B cell (primary cell): Measurements from ENCODE around the gene NOL4L. TPM values are rescaled to one million over a fixed set of nuclear protein-coding genes. Genes with fewer than 3 reads are reported as not detected.

Experiments
- ATAC-seq: fragments of 200-7000 bp; cut with Tn5 transposase; one replicate; pipeline ENCODE4 v1.10.0; 2021; ENCODE audit warnings: low read depth, mild to moderate bottlenecking, moderate number of reproducible peaks, moderate library complexity
- CTCF ChIA-PET: fragments of 350-600 bp; sonication (Branson Sonifier 250); formaldehyde crosslinking; loops from one replicate; lab custom pipeline; 2021; ENCODE audit warnings: antibody characterized with exemption, inconsistent platforms; lab: Charles Lee
- POLR2A ChIA-PET: fragments of 350-600 bp; sonication (Branson Sonifier 250); formaldehyde crosslinking; loops from one replicate; lab custom pipeline; 2021; ENCODE audit warnings: antibody characterized with exemption; lab: Charles Lee
- DNase-seq: peaks from one replicate; pipeline ENCODE4 v3.0.0; 2013
- H2AFZ ChIP-seq: 2 replicates; pipeline ENCODE4 v1.6.1; 2012; ENCODE audit warnings: mild to moderate bottlenecking, low read depth, low read length; ENCODE audit not compliant: insufficient read depth, poor library complexity, severe bottlenecking
- H3K27ac ChIP-seq, 2 donors: 1 replicate in 1 of 2; 2 replicates in 1 of 2; pipeline ENCODE4 v1.5.1; 2012 to 2013; ENCODE audit warnings: low read length in 2 of 2, mild to moderate bottlenecking in 2 of 2, moderate library complexity in 1 of 2
- H3K27me3 ChIP-seq, 4 experiments: fragments of 200-600 bp in 1 of 4; sonication (generic) in 1 of 4; replicated peaks in 1 of 4; 1 replicate in 2 of 4; 2 replicates in 2 of 4; pipeline versions ENCODE4 v1.6.1 to v1.7.0; 2013 to 2016; ENCODE audit warnings: low read length in 3 of 4, mild to moderate bottlenecking in 2 of 4, mixed read lengths in 1 of 4, moderate library complexity in 1 of 4; ENCODE audit not compliant: insufficient read depth in 4 of 4, control insufficient read depth in 3 of 4; ENCODE audit errors: control extremely low read depth in 1 of 4
- H3K36me3 ChIP-seq, 2 experiments: replicated peaks in 1 of 2; 1 replicate in 1 of 2; 2 replicates in 1 of 2; pipeline versions ENCODE4 v1.6.1 to v1.7.1; 2013; ENCODE audit warnings: low read length in 1 of 2; ENCODE audit not compliant: insufficient read depth in 2 of 2, control insufficient read depth in 1 of 2; ENCODE audit errors: control extremely low read depth in 1 of 2, extremely low read depth in 1 of 2
- H3K4me1 ChIP-seq, 2 donors: fragments of 200-600 bp in 1 of 2; sonication (generic) in 1 of 2; 1 replicate in 1 of 2; 2 replicates in 1 of 2; pipeline versions ENCODE4 v1.5.1 to v1.6.1; 2013 to 2017; ENCODE audit warnings: low read length in 2 of 2; ENCODE audit not compliant: control insufficient read depth in 2 of 2, insufficient read depth in 2 of 2
- H3K4me2 ChIP-seq: replicated peaks from 2 replicates; pipeline ENCODE3; 2012; ENCODE audit warnings: mild to moderate bottlenecking, low read depth, low read length; ENCODE audit not compliant: poor library complexity, severe bottlenecking
- H3K4me3 ChIP-seq, 5 experiments: fragments of 200-600 bp in 1 of 5; sonication (generic) in 1 of 5; 1 replicate in 3 of 5; 2 replicates in 2 of 5; pipeline versions ENCODE4 v1.5.1 to v1.7.0; 2011 to 2016; ENCODE audit warnings: low read length in 4 of 5, mild to moderate bottlenecking in 4 of 5, low read depth in 2 of 5, control low read depth in 1 of 5, moderate library complexity in 1 of 5; ENCODE audit not compliant: insufficient read depth in 1 of 5; ENCODE audit errors: control extremely low read depth in 1 of 5, extremely low read depth in 1 of 5
- H3K79me2 ChIP-seq: fragments of 200-600 bp; sonication (generic); one replicate; pipeline ENCODE4 v1.6.0; 2016; ENCODE audit warnings: low read length; ENCODE audit not compliant: control insufficient read depth, insufficient read depth
- H3K9ac ChIP-seq: fragments of 200-600 bp; sonication (generic); 2 replicates; pipeline ENCODE4 v1.6.1; 2017; ENCODE audit warnings: mild to moderate bottlenecking, low read length, moderate library complexity
- H3K9me3 ChIP-seq, 3 donors: one replicate each; pipeline versions ENCODE4 v1.6.1 to v1.7.1; 2013; ENCODE audit warnings: low read length in 2 of 3; ENCODE audit not compliant: control insufficient read depth in 2 of 3, insufficient read depth in 1 of 3; ENCODE audit errors: control extremely low read depth in 1 of 3
- H4K20me1 ChIP-seq: 2 replicates; pipeline ENCODE4 v1.6.0; 2012; ENCODE audit warnings: mild to moderate bottlenecking, low read length; ENCODE audit not compliant: insufficient read depth, control insufficient read depth, poor library complexity, severe bottlenecking
- H3K27ac Mint-ChIP-seq: one replicate; pipeline ENCODE4 v1.8.0; 2021; ENCODE audit warnings: mixed read lengths
- H3K27me3 Mint-ChIP-seq: one replicate; pipeline ENCODE4 v1.8.0; 2021; ENCODE audit warnings: mixed read lengths
- H3K4me1 Mint-ChIP-seq: one replicate; pipeline ENCODE4 v1.8.0; 2021; ENCODE audit warnings: mixed read lengths
- H3K4me3 Mint-ChIP-seq: one replicate; pipeline ENCODE4 v1.8.0; 2021; ENCODE audit warnings: mixed read lengths
- H3K9me3 Mint-ChIP-seq: one replicate; pipeline ENCODE4 v1.8.0; 2022; ENCODE audit warnings: mixed read lengths; ENCODE audit not compliant: insufficient read depth
- CTCF ChIP-seq: fragments of 200-600 bp; IDR thresholded peaks from one replicate; pipeline ENCODE4 v1.8.0; 2022; ENCODE audit warnings: antibody characterized with exemption, mild to moderate bottlenecking
- EZH2 ChIP-seq: IDR thresholded peaks from 2 replicates; pipeline ENCODE4 v1.6.1; 2012; ENCODE audit warnings: borderline replicate concordance, low read depth, mild to moderate bottlenecking, moderate library complexity, low read length; ENCODE audit not compliant: insufficient read depth, poor library complexity, severe bottlenecking
- WGBS: methylation state at CpG from one replicate; pipeline ENCODE4 v1.1.5; 2013; ENCODE audit warnings: missing lambda C conversion rate; ENCODE audit not compliant: insufficient coverage; 5-methylcytosine and 5-hydroxymethylcytosine counted together
- intact Hi-C: fragments of 100-400 bp; cut with micrococcal nuclease; formaldehyde crosslinking; loops from one replicate; pipeline ENCODE4 v1.10.0; 2022
- polyA plus RNA-seq: library from polyadenylated mRNA; depleted of rRNA; stranded (reverse); fragments of >200 nt; gene quantifications from 2 replicates; pipeline ENCODE4 v1.2.3, GENCODE V29; 2012
- total RNA-seq, 2 donors: library from RNA; stranded (reverse); fragments of 120-200 nt in 1 of 2; gene quantifications; 1 replicate in 1 of 2; 2 replicates in 1 of 2; pipeline versions ENCODE4 v1.2.3 to v1.2.4, GENCODE V29; 2013 to 2022

NOL4L gene
- total and polyA plus RNA-seq, 2 donors (not counting 1 experiment from before 2014, with no cell fraction given): 6.5 to 7.9 TPM

- POLR2A ChIA-PET: no interaction called here
- Mint-ChIP-seq H3K27me3 (no peaks in the 10 kb centered on the region), H3K27ac (no peak overlapping the region), H3K4me3 (no peak overlapping the region), H3K4me1 (no peaks in the 10 kb centered on the region), H3K9me3 (no peaks in the 10 kb centered on the region)
- H3K9me3 ChIP-seq: no peaks in the 10 kb centered on the region
- TF ChIP-seq EZH2: no peak
- TF ChIP-seq CTCF: no peak
- no peaks in the 10 kb centered on the region for H3K4me1 ChIP-seq
- H3K9ac ChIP-seq: no peak overlapping the region
- peaks cover 24% of the 10 kb centered on the region for H3K79me2 ChIP-seq
- no peaks in the 10 kb centered on the region for H3K27me3 ChIP-seq
- ATAC-seq (no peak), DNase-seq (no peak)
- no peak overlapping the region for H2AFZ ChIP-seq
- H3K36me3 ChIP-seq: peaks cover 0 to 73% of the 10 kb centered on the region in 2 experiments
- H3K4me3 ChIP-seq: no peak overlapping the region
- intact Hi-C loops: no loop called here
- CTCF ChIA-PET: no interaction called here
- peaks cover 24% of the 10 kb centered on the region for H4K20me1 ChIP-seq
- 99% methylated on average over 7 of the region's 7 CpGs for WGBS
- no peak overlapping the region for H3K27ac ChIP-seq
- no peak overlapping the region for H3K4me2 ChIP-seq
These were observed 155.8 kb downstream of the NOL4L start for GRCh38 chr20:32429343-32429742.

- no peak overlapping the region for H3K9ac ChIP-seq
- 96% methylated on average over 2 of the region's 6 CpGs for WGBS
- H3K27me3 Mint-ChIP-seq: no peaks in the 10 kb centered on the region
- no peak overlapping the region for H2AFZ ChIP-seq
- H3K4me1 ChIP-seq: no peaks in the 10 kb centered on the region
- no peaks in the 10 kb centered on the region for H3K9me3 Mint-ChIP-seq
- no peak overlapping the region for H3K4me2 ChIP-seq
- no peak overlapping the region for H3K27ac Mint-ChIP-seq
- no peaks in the 10 kb centered on the region for H3K27me3 ChIP-seq
- no peak overlapping the region for H3K4me3 ChIP-seq
- no peak overlapping the region for H3K4me3 Mint-ChIP-seq
- no peak overlapping the region for H3K27ac ChIP-seq
- TF ChIP-seq CTCF: no peak
- DNase-seq (no peak), ATAC-seq (no peak)
- CTCF ChIA-PET: interaction anchor here (0.5 to 1.3 kb wide), 2 partner anchors 30 to 85 kb away, joined by 3 read pairs; no protein-coding TSS in a partner anchor
- H3K79me2 ChIP-seq: peaks cover 33% of the 10 kb centered on the region
- peaks cover 28% of the 10 kb centered on the region for H4K20me1 ChIP-seq
- POLR2A ChIA-PET: no interaction called here
- peaks cover 0 to 62% of the 10 kb centered on the region in 2 experiments for H3K36me3 ChIP-seq
- H3K4me1 Mint-ChIP-seq: no peaks in the 10 kb centered on the region
- no peaks in the 10 kb centered on the region for H3K9me3 ChIP-seq
- intact Hi-C loops: no loop called here
These were observed 157.1 kb downstream of the NOL4L start for GRCh38 chr20:32427996-32428395.
